GM21825 (cell line): Measurements from ENCODE around the gene THAP7.
"Not testable (repeated sequence)": the region's sequence is repeated elsewhere in the genome, so short reads cannot be mapped to it uniquely, and the experiment has no call there.

Experiments used
- ATAC-seq: cut with Tn5 transposase; IDR thresholded peaks from one replicate; pipeline ENCODE4 v1.9.1; 2021; ENCODE audit warnings: mild to moderate bottlenecking, moderate library complexity; ENCODE audit not compliant: unreplicated experiment

Gene THAP7

DNA sequence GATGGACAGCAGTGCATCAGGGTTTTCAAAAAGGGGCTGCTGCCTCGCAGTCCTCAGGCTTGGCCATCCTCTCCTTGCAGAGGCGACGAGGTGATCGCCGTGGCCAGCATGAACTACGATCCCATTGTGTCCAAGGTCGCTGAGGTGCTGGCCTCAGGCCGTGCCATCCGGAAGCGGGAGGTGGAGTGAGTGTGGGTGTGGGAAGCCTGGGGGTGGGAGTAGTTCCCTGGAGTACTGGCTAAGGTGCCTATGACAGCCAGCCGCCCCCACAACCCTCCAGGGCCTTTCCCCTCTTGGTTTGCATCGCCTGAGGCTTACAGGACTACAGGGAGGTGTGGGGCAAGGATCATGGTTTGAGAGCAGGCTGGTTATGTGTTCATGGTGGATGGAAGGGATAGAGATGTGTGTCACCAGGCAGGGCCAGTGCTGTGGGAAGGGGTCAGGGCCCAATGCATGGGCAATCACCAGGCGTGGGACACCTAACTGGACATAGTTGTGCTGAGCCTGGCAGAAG, 21.9 kb downstream of the THAP7 start:
- ATAC-seq: no peak

DNA sequence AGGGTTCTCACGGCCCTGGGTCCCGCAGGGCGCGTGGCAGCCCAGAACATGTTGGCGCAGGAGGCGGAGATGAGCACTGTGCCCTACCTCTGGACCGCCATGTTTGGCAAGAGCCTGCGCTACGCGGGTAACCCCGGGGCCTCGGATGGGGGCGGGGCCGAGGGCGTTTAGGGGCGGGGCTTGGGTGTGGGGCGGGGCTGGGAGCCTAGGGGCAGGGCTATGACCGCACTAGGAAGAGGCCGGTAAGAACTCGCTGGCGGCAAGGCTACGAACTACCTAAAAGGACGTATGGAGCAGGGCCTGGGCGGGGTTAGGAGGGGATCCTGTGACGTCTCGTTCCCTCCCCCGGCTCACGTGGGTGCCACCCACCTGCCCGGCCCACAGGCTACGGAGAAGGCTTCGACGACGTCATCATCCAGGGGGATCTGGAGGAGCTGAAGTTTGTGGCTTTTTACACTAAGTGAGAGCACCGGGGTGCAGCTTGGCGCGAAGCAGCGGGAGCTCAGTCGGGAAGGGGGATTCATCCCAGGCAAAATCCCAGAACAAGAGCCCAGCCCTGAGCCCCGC, 22.6 kb downstream of the THAP7 start:
- no peak for ATAC-seq

DNA sequence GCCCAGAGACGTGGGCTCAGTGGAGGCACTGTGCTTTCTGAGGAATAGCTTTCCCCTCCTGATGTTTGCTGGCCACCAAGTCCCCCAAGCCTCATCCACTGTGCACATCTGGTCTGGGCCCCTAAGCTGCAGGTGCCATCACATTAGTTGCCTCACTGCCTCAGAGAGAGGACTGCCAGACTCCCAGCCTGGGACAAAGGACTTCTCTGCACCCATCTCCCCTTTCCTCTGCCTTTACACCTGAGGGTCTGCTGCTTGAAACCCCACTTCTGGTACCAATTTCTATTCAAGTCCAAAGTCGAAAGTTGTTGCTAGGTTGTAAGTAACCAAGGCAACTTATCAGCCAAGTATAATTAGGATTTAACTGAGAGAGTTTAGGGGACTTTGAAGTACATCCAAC, 23.5 kb downstream of the THAP7 start:
- no peak for ATAC-seq

DNA sequence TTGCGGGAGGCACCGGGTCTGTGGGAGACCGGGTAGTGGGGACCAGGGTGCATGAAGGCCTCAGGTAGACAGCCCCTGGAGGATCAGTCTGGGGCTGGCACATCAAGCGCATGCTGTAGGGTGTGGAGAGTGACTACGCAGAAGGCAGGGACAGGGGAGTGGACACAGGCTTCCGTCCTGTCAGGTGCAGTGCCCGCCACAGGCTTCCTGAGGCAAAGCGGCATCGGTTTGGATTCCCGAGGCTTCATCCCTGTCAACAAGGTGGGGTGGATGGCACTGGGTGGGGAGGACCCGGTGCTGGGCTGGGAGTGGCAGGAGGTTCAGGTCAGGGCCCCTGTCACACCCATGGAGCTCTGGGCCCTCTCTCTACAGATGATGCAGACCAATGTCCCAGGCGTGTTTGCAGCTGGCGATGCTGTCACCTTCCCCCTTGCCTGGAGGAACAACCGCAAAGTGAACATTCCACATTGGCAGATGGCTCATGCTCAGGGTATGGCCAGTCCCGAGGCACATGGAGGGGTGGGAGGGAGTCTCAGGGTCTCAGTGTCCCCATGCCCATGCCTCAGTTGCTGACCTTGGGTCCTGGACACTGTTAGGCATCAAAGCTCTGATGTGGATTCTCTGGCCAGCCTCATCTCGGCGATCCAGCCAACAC, 24.3 kb downstream of the THAP7 start:
- ATAC-seq: no peak

DNA sequence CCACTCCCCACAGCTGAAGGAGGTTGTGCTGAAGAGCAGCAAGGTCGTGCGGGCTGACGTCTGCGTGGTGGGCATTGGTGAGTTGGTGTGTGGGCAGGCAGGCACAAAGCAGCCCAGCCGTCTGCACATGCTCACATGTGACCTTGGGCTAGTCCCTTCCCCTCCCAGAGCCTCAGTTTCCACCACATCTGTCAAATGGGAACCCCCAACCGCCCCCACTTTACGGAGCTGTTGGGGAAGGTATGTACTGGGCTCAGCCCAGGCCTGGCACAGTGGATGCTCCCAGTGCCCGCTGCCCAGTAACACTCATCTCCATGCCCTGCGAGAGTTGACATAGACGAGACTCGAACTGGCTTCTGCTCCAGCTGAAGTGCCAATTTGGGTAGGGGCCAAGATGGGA, 24.9 kb downstream of the THAP7 start:
- no peak for ATAC-seq

DNA sequence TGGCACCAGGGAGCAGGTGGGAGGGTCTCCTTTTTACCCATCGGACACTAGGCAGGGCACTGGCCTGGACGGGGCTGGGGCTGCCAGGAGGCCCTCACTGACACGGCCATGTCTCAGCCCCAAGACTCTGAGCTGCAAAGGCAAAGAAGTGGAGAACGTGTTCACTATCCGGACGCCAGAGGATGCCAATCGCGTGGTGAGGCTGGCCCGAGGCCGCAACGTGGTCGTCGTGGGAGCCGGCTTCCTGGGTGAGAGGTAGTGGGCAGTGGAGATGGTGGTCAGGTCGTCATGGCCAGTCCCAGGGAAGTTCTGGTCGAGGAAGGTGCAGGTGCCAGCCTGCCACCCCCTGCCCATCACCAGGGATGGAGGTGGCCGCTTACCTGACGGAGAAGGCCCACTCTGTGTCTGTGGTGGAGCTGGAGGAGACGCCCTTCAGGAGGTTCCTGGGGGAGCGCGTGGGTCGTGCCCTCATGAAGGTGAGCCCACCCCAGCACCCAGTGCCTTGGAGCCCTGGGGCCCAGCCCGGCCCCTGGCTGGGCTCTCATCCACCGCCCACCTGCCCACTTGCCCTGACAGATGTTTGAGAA, 25.5 kb downstream of the THAP7 start:
- ATAC-seq: no peak

DNA sequence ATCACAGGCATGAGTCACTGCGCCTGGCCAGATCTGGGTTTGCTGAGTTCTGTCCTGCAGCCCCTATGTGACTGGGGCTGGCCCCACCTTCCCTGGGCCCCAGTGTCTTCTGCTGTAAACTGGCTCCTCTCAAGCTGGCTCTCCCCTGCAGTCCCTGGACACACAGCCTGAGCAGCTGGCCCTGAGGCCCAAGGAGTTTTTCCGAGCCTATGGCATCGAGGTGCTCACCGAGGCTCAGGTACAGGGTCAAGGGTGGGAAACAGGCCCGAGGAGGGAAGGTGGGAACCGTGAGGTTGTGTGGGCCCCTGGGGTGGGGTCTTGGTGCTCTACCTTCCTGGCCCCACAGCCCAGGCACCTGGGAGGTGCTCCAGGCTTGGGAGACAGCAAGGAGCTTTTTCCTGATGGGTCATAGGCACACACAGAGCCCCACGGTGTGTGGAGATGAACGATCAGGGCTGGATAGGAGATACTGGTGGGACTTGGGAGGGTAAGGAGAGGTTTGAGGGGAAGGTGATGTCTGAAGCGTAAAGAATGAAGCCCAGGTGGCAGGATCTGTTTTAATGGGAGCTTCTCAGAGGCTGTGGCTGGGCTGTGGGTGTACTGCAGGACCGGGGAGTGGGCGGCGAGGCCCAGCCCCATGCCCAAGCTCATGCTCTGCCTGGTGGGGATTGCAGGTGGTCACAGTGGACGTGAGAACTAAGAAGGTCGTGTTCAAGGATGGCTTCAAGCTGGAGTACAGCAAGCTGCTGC, 26.2 kb downstream of the THAP7 start:
- ATAC-seq: no peak

DNA sequence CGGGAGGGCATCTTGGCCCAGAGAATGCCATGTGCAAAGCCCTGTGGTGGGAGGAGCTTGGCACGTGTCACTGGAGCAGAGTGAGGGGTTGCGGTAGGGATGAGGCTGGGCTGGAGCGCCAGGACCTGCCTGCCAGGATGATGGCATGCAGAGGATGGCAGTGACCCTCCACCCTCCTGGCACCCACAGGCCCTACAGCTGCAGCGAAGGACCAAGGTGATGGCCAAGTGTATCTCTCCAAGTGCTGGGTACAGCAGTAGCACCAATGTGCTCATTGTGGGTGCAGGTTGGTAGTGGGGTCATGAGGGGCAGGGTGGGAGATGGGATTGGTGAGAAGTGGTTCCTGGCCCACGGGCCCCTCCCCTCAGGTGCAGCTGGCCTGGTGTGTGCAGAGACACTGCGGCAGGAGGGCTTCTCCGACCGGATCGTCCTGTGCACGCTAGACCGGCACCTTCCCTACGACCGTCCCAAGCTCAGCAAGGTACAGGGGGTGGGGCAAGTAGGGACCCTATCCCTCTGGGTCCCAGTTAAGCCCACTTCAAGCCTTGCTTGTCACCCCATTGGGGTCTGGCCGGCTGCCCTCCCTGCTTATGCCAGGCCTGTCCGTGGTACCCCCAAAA, 27.5 kb downstream of the THAP7 start:
- ATAC-seq: no peak

DNA sequence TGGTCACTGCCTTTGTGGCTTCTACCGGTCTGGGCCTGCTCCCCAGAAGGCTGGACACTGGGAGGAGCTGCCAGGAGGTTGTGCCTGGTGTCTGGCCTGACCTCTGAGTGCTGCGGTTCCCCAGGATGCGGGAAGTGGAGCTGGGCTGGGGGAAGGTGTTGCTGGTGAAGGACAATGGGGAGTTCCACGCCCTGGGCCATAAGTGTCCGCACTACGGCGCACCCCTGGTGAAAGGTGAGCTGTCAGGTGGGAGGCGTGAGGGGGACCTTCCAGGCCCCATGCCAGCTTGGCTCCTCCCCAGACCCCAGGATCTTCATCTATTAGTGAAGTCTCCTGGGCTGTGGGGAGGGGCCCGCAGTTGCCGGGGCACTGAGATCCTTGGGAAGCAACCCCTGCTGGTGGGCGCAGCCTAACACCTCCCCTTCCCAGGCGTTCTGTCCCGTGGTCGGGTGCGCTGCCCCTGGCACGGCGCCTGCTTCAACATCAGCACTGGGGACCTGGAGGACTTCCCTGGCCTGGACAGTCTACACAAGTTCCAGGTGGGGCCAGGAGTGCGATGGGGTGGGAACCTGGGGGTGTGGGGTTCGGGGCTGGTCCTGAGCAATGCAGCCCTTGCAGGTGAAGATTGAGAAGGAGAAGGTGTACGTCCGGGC, 28.2 kb downstream of the THAP7 start:
- ATAC-seq: no peak

DNA sequence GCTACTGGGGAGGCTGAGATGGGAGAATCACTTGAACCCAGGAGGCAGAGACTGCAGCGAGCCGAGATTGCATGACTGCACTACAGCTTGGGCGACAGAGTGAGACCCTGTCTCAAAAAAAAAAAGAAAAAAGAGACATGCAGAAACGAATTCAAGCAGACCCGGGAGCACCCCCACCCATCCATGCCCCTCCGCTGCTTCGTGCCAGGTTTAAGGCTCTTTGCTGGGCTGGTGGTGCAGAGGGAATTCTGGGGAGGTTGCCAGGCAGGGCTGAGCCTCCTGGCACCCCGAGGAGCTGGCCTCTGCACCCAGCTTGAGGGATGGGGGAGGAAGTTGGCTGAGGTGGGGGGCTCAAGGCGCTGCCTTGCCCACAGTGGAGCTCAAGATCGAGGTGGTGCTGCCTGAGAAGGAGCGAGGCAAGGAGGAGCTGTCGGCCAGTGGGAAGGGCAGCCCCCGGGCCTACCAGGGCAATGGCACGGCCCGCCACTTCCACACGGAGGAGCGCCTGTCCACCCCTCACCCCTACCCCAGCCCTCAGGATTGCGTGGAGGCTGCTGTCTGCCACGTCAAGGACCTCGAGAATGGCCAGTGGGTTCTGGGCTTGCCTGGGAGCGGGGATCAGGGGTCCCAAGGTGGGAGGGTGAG, 28.9 kb downstream of the THAP7 start:
- ATAC-seq: no peak

DNA sequence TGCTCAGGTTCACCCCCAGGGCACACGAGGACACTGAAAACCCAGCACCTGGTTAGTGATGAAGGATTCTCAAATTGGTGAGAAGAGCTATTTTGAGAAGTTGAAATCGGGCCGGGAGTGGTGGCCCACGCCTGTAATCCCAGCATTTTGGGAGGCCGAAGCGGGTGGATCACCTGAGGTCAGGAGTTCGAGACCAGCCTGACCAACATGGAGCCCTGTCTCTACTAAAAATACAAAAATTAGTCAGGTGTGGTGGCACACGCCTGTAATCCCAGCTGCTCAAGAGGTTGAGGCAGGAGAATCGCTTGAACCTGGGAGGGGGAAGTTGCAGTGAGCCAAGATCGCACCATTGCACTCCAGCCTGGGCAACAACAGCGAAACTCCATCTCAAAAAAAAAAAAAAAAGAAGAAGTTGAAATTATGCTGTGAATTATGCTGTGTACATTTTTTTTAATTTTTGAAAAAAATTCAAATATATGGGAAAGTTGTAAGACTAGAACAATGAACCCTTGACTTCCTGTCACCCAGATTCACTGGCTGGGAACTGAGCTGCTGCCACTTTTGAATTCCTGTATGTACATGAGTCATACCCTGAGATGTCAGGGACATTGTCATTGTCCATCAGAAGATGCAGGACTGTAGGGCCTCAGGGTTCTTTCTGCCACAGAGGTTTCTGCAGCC, 29.8 kb downstream of the THAP7 start:
- ATAC-seq: not testable (repeated sequence)

DNA sequence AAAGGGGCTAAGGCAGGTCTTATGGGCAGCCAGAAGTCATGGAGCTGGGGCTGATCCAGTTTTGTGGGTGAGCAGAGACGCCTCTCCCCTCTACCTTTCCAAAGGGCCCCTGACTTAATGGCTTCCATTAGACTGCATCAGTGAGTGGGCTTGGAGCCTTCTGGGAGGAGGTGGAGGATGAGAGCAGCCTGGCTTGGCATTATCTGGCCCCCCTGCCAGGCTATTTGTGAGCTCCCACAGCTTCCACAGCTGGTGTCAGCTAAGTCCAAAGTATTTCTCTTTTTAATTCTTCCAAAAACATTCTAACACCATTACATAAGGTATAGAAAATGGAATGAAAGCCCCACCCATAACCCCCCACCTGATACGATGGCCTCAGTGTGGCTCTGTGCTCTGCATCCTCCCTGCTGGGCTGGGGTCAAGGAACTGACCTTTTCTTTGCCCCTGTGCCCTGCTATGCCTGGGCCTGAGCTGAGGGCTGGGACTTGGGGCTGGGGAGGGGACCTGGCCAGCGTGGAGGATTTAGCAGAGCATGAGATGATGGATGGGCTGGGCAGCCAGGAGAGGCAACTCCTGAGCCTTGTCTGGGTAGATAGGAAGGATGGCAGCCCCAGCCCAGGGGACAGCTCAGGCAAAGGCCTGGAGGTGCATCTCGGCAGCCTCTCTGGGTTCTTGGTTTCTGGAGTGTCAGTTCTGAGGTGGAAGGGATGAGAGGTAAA, 30.8 kb downstream of the THAP7 start:
- ATAC-seq: no peak

DNA sequence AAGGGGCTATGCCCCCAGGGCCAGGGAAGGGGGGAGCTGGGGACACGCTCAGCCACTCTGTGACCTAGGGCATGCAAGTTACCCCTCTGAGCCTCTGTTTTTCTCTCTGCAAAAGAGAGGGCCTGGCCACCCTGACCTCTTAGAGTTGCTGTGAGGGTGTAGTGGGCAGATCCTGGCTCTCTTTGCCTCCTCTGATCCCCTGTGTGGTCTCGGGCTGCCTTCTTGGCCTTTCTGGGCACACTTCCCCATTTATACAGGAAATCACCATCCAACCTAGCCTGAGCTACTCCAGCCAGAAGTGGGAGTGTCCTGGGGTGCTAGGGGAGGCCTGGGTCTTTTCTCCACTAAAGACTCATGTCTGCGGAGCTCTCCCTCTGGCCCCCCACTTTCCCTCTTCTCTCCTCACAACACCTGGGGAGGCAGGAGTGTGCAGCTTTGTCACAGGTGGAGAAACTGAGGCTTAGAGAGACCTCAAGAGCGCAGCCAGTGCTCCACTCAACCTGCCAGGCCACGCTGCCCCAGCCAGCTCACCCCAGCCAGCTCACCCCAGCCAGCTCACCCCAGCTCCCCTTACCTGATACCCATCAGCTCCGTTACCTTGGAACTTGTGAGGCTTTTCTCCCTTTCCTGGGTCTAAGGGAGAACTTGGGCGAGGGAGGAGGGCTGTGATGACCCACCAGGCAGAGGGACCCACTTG, 33.5 kb downstream of the THAP7 start:
- ATAC-seq: no peak

DNA sequence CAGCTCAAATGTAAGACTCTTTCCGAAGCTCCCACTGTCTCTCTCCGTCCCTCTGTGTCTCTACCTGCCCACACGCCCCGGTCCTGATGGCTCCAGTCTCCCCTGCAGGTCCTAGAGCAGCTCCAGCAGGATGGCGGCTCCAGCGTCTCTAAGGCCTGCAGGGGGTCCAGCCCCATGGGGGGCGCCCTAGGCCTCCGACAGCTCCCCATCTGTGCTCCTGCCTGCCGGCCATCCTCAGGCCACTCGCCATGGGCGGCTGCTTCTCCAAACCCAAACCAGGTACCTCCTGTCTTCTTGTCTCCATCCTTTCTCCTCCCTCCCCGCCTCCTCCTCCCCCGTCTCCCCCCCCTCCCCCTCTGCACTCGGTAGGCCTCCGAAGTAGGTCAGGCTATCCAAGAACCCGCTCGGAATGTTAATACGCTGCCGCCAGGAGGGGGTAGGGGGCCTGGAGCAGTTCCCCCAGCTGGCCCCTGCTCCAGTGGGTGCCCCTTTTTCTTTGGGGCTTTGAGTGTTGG, 34.2 kb downstream of the THAP7 start:
- no peak for ATAC-seq

DNA sequence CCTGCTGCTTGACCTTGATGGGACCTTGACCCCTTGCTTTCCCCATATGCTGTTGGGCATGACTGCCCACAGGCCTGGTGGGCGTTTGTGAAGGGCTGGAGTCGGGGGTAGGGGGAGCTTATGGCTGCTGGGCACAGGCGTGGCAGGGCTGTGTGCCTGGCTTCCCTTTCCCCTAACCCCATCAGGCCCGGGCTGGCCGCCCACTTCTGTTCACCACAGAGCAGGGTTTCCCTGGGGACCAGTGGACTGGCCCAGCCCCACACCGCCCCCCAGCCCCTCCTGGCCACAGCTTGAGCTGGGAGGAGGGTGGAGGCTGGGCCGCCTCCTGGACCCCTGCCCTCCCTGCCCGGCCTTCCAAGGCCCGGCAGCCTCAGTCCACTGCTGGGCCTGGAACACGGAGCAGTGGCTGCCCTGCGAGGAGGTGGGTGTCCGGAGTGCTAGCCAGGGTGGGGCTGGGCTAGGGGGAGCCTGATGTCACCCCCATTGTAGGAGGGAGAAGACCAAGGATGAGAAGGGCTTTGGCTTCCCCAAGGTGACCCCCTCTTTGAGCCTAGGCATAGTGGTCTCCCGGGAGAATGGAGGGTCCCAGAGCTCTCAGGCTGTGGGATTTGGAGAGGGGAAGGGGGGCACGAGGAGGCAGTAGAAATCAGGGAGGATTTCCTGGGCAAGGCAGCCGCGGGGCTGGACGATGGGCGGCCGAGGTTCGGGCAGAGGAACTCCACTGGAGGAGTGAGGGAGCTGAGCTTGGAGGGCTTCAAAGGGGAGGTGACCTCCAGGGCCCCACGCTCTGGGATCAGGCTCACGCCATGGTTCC, 34.8 kb downstream of the THAP7 start, which contains the start of gene AIFM3:
AIFM3 (plus strand) TSS at position 373 of the 814 bp plus-strand sequence. CDS start 690 bp downstream, outside the sequence.
- no peak for ATAC-seq

DNA sequence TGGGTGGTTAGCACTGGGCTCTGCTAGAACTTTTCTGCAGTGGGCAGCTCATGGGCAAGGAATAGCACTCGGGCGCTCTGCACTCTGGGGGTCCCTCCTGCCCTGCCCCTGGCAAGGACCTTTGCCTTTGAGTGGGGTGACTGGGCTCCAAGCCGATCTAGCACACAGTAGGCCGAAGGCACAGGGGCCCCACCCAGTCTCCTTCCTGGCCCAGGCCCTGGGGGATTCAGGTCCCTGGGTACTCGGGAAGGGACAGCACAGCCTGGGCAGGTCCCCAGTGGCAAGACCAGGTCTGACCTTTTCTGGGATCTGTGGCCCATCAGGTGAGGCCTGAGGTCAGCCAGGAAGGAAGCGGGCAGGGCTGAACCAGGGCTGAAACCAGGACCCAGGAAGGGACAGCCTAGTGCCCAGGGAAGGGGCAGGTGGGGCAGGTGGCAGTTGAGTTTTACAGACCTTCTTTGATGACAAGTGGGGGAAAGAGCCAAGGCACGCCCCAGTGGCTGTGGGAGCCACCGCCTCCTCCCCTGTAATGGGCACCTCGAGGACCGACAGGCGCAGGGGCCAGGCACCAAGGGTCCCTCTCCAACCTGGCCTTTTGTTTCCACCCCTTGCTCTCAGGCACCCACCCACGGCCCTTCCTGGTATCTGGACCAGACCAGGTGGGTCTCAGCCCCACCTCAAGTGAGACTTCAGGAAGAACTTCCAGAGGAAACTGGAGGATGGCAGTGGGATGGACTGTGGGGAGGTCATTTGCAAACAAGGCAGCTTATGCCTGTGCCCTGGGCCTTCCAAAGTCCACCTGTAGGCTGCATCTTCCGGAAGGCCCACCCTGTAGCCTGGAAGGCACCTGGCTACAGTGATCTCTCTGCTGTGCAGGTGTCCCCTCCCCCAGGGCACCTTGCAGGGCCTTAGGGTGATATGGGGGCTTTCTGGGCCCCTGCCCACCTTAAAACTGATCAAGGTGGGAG, 35.7 kb downstream of the THAP7 start:
- ATAC-seq: no peak
